GM18861 (cell line): ENCODE data around the gene LIF.

ENCODE experiments used
- ATAC-seq: cut with Tn5 transposase; IDR thresholded peaks from one replicate; pipeline ENCODE4 v1.9.1; 2021; ENCODE audit not compliant: unreplicated experiment

The LIF gene

GRCh38 chr22:30265131-30265720, 18.7 kb upstream of the LIF start:
- no peak for ATAC-seq

- ATAC-seq: no peak
These were observed 17.3 kb upstream of the LIF start for GRCh38 chr22:30263883-30264282.

DNA sequence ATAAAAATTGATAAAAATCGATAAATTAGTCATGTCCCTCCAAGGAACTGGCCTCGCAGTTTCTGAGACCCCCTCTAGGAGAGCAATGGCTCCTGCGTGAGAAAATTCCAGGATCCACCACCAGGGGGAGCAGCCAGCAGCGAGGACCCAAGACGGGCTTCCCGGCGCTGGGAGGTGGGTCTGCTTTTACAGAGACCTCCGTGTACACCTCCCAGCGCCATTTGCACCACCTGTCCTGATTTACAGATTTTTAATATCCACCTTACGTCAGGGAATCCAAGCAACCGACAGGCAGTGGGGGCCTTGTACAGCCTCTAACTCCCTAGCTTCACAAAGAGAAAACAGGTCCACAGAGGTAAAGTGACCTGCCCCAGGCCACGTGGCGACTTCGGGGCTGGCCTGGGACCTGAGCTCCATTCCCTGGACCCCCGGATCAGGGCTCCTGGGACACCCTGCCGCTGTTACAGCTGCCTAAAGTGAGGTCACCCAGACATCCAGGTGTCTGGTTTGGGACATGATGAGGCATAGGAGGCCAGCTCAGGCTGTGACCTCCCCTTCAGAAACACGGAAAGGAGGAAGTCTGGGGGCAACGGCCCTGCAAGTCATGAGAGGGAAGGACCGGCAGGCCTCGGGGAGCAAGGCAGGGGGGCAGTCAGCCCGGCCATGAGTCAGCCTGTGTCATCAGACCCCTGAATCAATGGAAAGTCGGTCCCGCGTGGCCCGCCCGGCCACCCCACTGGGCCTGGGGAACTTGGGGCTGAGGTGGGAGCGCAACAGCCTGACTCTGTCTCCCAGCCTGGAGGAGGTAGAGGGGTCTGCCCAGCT, 16.6 kb upstream of the LIF start:
- ATAC-seq: no peak

DNA sequence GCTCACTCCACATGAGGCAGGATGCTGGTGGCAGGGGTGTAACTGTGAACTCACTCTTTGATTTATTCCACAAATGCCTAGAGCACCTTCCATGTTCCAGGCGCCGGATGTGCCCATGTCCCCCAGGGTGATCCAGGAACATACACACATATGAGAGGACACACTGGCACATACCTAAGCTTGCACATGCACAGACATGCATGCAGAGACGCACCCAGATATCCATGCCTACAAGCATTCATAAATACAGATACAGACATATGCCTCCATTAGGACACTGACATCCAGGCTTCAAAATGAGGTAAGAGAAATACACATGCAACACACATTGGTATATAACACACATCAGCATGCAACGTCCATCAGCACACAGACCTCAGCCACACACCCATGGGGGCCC, 15.6 kb upstream of the LIF start:
- no peak for ATAC-seq

GRCh38 chr22:30261134-30261533, 14.6 kb upstream of the LIF start:
- no peak for ATAC-seq

- no peak for ATAC-seq
These were observed 14.1 kb upstream of the LIF start for GRCh38 chr22:30260682-30261081.

DNA sequence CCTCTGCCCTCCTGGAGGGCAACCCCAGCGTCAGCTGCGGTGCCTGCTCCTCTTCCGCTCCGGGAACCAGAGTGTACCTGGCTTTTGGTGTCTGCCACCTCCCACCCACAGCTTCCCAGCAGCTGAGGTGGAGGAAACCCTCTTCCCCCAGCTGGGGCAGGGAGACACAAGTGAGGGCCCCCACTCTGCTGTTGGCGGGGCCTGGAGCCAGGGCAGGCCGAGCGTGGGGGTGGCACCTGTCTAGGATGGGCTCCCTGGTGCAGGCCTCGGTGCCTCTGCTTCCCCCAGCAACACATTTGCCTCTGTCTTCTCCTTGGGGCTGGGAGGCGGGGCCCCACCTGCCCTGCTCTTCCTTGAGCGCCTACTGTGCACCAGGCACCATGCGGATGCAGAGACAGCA, 13.7 kb upstream of the LIF start:
- no peak for ATAC-seq

GRCh38 chr22:30254314-30254713, 7.8 kb upstream of the LIF start:
- ATAC-seq: no peak

- ATAC-seq: no peak
These were observed 6.8 kb upstream of the LIF start for GRCh38 chr22:30253205-30253852.

DNA sequence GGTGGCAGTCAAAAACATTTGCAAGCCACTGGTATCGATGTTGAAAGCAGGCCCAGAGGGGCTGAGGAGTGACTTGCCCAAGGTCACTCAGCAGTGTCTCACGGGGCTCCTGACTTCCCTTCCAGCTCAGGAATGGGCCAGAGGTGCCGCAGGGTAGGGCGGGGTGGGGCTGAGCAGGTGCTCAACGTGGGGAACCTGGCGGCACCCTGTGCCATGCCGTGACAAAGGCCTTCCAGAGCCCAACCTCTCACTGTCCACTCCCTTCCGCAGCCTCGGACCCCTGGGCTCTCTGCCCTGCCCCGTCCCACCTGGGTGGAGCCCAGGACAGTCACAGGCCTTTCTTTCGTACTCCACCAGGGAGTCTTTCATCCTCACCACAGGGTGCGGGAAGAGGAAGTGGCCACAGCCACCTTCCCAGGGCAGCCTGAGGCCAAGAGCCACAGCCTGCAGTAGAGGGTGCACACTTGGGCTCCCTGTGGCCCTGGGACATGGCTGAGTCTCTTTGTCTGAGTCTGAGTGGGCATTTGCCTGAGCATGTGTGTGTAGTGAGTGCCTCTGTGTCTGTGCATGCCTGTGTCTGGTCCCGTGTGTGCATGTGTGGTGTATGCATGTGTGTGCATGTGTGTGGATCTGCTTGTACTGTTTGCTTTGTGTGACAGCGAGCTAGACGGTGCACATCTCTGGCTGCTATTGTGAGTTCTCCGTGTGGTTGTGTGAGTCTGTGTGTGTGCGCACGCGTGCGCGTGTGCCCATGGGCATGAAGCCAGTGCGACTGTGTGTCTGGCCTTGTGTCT, 6.0 kb upstream of the LIF start:
- no peak for ATAC-seq

GRCh38 chr22:30251711-30252110, 5.2 kb upstream of the LIF start:
- ATAC-seq: no peak

DNA sequence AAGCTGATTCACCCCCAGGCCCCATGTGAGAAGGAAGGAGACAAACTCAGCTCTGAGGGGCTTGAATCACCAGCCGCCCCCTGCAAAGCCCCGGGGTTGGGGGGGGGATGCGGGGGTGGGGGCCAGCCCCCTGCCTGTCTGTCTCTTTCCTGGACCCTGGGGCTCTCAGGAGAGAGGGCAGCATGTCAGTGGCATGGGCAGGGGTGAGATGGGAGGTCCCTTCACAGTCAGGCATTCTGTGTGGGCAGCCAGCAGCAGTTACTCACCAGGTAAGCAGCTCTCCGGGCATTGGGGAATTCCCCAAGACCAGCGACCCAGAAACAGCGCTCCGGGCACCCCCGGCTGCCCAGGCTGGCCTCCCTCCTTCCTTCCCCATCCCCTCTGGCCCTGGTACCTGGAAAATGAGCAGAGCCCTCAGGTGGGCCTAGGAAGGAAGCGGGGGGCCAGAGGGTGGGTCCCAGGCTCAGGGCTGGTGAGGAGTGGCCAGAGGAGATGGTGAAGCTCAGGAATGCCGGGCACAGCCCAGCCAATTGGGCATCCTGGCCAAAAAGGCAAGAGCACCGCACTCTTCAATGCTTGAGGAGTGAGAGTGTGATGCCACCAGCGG, 4.2 kb upstream of the LIF start:
- ATAC-seq: no peak

DNA sequence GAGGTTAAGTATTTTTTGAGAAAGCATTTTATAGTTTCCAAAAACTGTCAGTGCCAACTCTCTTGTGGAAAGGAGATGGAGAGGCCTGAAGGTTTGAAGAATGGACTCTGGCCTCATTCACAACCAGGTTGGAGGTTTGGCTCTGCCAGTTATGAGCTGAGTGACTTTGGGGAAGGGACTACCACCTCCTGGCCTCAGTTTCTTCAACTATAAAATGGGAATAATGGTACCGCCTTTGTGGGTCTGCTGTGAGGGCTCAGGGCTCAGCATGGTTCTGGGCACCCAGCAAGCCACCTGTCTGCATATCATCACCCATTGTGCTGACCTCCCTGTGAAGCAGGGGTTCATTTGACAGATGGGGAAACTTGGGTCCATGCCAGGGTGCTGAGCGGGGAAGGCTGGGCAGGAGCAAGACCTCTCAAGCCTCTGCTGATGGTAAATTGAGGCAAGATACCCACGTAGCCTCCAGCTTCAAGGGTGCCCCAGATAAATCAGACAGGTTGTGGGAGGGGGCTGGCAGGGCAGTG, 3.5 kb upstream of the LIF start:
- no peak for ATAC-seq

DNA sequence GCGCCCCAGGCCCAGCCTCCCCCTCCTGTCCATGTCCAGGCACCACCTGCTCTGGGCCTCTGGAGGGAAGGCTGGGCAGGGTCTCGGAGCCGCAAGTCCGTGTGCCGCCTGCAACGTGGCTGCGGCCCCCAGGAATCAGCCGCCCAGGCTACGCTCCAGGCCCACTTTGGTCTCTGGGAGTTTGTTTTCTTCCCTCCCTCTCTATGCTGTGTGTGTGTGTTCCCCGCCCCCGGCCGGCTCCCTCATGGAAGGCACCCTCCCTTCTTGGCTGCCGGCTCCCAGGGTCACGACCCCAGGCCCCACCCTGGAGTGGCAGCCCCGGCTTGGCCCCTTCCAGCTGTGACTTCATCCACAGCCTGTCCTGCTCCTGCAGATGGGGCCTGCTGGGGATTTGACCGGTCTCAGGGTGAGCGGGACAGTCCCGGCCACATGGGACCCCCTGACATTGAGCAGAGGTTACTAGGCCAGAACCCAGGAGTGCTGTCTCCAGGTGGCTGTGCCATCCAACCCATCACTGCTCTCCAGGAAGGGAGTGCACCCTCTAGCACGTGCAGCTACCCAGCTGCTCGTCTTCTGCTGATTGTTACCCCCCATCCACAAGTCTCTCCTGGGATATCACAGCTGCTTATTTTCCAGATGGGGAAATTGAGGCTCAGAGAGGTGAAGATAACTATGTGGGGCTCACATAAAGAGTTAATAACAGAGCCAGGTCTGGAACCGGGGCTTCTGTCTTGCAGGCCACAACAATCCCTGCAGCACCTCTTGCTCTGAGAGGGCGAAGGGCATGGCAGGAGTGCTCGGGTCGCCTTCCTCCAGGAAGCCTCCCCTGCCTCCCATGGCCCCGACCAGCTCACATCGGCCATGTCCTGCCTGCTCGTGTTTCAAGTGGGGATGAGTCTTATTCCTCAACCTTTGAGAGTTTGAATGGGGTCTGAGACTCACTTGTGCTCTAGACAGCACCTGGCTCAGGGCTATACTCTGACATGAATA, 2.8 kb upstream of the LIF start:
- no peak for ATAC-seq

DNA sequence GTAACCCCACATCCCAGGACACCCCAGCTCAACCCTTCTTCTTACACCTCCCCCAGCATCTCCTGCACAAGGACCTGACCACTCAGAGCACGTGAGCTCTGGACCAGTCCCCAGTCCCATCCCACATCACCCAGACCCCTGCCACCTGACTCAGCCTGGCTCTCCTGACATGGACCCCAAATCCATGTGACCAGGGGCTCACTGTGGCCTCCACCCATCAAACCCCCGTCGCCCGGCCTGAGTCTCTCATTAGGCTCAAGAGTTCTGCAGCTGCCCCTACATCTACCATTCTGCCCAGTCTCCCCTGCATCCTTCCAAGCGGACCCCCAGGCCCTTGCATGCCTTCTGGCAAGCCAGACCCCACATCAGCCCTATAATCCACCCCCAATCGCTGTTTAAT, 1.9 kb upstream of the LIF start:
- no peak for ATAC-seq

GRCh38 chr22:30247974-30248373, 1.4 kb upstream of the LIF start:
- ATAC-seq: no peak

- ATAC-seq: no peak
These were observed 1.0 kb upstream of the LIF start for GRCh38 chr22:30247561-30247960.

- ATAC-seq: no peak
These were observed 336 bp upstream of the LIF start for GRCh38 chr22:30246814-30247376.
